HG02610 (cell line): ENCODE measurements around the gene GSTM4.

Source experiments
- ATAC-seq: cut with Tn5 transposase; IDR thresholded peaks from one replicate; pipeline ENCODE4 v1.9.1; 2021; ENCODE audit warnings: mild to moderate bottlenecking, moderate library complexity; ENCODE audit not compliant: unreplicated experiment

The GSTM4 gene

GRCh38 chr1:109655615-109656519, at the start of gene GSTM4:
GSTM4 (plus strand) TSS chr1:109656099; CDS start chr1:109656390, 291 bp downstream.
- ATAC-seq: peak; percentile 93

GRCh38 chr1:109609881-109610280, 46.0 kb upstream of the GSTM4 start:
- ATAC-seq: no peak

- no peak for ATAC-seq
Measured at GRCh38 chr1:109610609-109611307, 45.1 kb upstream of the GSTM4 start.

- no peak for ATAC-seq
Measured at GRCh38 chr1:109611308-109611990, 44.5 kb upstream of the GSTM4 start.

GRCh38 chr1:109613361-109614147, 42.3 kb upstream of the GSTM4 start:
- no peak for ATAC-seq

- peak; percentile 31 for ATAC-seq
Measured at GRCh38 chr1:109615879-109616278, 40.0 kb upstream of the GSTM4 start.

- no peak for ATAC-seq
Measured at GRCh38 chr1:109616391-109616790, 39.5 kb upstream of the GSTM4 start.

- ATAC-seq: no peak
Measured at GRCh38 chr1:109617291-109617801, 38.6 kb upstream of the GSTM4 start.

GRCh38 chr1:109618661-109619575, 37.0 kb upstream of the GSTM4 start:
- ATAC-seq: no peak

GRCh38 chr1:109619576-109620400, 36.1 kb upstream of the GSTM4 start, which contains the start of the genes AMPD2 and GNAT2:
AMPD2 (plus strand) TSS chr1:109619837; CDS start chr1:109621176, 1,339 bp downstream.
GNAT2 (minus strand) TSS chr1:109619616; CDS start chr1:109612870, 6,746 bp downstream.
- peak; percentile 48 for ATAC-seq

- no peak for ATAC-seq
Measured at GRCh38 chr1:109620401-109620791, 35.5 kb upstream of the GSTM4 start.

GRCh38 chr1:109620841-109621286, 35.0 kb upstream of the GSTM4 start:
- peak; percentile 68 for ATAC-seq

- ATAC-seq: no peak
Measured at GRCh38 chr1:109621379-109622136, 34.3 kb upstream of the GSTM4 start.

- no peak for ATAC-seq
Measured at GRCh38 chr1:109622137-109622892, 33.6 kb upstream of the GSTM4 start.

GRCh38 chr1:109622895-109623294, 33.0 kb upstream of the GSTM4 start:
- ATAC-seq: no peak

GRCh38 chr1:109623601-109624161, 32.2 kb upstream of the GSTM4 start:
- ATAC-seq: no peak
